GM21529 (cell line): Measurements from ENCODE around the gene TNFRSF8.

Experiments used
- ATAC-seq: cut with Tn5 transposase; IDR thresholded peaks from one replicate; pipeline ENCODE4 v1.9.1; 2021; ENCODE audit not compliant: unreplicated experiment

The TNFRSF8 gene

DNA sequence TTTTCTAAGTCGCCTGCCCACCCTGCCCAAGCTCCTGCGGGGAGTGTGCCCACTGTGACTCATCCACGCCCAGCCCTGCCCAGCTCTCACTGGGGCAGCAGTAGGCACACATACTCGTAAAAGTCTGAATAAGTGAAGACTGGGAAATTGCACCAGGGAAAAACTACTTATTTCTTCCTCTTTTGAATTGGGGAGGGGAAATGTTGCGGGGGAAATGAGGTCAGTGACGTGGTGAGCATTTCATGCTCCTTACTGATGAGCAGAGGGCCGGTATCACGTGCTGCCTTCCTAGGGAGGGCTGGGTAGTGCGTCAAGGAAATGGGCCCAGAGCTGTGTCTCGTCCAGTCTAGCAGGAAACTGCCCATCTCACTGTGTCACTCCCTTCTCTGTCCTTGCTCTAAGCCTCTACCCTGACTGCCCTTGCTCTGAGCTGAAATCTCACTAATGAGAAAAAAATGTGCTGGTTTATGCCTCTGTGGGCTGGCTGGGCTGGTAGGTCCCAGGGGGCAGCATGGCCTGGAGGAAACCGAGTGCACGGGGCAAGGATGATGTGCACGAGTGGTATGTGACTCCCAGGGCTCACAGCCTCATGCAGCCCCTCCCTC, 90.2 kb downstream of the TNFRSF8 start:
- ATAC-seq: no peak

DNA sequence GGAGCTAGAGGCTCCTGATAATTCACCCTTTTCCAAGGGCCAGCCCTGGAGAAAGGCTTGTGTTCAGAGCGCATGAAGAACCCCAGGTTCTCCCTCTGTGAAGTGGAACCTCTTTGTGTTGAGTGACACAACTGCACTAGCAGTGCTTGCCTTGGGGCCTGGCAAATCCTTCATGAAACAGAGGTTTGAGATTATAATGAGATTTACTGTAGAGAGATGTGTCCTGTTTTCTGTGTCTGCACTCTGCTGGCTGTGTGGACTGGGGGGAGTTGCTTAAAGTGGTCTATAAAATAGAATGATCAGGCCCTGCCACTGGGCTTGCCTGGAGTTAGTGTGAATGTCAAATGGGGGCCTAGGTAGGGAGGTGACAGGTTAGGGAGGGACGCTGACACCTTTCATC, 92.2 kb downstream of the TNFRSF8 start:
- ATAC-seq: no peak

DNA sequence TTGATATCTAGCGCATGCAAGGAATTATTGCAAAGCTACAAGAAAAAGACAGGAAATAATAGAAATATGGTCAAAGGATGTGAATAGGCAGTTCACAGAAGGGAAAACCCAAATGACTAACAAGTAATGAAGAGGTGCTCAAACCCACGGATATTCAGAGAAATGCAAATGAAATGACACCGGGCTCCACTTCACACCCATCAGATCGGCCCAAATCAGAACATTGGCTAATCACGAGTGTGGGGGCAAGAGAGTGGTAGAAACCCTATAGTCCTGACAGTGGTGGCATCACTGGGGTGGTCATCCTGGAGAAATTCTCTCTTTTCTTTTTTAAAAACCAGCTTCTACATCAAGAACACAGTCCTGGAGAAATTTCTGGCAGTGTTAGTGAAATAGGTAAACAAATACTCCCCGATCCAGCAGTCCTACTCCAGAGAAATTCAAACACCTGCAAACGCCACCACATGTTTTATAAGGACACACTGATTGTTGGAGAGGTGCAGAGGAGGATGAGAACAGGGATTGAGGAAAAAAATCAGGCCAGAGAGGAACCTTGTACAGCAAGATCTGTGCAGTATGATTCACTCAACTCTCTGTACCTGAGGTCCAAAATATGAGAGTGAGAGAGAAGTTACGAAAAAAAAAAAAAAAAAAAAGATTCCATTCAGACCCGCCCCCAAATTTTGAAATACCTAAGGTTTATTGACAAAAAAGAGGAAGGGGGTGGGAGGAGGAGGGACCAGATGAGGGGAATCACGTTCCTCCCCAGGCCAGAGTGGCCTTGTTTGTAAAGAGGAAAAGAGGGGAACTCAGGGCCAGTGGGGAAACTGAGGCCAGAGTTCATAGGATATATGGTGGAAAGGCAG, 94.5 kb downstream of the TNFRSF8 start:
- ATAC-seq: no peak

DNA sequence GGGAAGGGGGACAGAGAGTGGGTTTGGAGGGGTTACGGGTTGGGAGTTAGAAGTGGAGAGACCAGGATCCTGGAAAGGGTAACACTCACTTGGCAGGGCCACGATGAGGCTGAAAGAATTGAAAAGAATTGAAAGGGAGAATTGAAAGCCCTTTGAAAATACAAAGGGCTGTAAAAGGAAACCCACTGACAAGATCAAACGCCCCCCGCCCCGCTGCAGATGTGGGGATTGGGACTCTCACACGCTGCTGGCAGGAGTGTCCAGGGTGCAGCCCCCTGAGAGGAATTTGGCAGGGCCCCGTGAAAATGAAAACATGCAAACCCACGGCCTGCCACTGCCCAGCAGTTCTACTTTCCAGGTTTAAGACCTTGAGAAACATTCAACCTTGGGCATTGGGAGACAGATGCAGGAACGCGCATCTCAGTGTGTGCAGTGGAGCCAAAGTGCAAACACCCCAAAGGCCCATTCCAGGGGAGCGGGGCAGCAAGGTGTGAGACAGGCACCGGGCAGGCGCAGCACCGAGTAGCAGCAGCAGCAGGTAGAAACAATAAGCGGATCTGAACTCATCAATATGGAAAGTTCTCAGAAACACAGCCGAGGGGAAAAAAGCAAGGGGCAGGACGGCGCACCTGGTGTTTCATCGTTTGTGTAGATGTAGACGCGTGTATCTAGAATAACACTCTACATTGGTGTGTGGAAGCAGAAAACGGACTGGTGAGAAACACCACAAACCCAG, 95.4 kb downstream of the TNFRSF8 start:
- ATAC-seq: no peak

DNA sequence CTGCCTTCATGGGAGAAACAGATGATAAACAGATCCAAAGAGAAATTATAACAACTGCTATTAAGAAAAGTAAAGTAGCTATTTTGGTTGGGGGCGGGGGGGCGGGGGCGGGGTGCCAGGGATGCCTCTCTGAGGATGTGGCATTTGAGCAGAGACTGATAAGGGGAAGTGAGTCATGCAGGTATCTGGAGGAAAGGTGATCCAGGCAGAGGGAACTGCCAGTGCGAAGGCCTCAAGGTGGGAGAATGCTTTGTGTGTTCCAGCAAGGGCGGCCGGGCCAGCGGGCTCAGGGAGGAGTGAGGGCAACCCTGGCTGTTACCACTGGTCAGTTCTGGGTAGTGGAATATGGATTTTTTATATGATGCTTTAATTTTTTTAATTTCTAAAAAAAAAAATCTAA, 96.7 kb downstream of the TNFRSF8 start:
- no peak for ATAC-seq

DNA sequence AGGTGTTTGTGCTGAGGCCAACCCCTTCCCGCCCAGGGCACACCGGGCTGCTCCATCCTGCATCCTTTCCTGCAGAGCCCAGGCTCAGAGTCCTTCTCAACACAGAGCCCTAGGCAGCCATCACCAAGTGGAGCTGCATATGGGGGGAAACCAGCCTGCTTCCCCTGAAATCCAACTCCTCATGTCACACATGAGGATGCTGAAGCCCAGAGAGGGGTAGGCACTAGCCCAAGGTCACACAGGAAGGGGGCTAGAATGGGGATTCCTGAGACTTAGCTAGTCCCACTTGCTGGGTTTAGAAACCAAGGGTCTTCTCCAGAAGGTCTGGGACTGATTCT, 98.2 kb downstream of the TNFRSF8 start:
- ATAC-seq: no peak

DNA sequence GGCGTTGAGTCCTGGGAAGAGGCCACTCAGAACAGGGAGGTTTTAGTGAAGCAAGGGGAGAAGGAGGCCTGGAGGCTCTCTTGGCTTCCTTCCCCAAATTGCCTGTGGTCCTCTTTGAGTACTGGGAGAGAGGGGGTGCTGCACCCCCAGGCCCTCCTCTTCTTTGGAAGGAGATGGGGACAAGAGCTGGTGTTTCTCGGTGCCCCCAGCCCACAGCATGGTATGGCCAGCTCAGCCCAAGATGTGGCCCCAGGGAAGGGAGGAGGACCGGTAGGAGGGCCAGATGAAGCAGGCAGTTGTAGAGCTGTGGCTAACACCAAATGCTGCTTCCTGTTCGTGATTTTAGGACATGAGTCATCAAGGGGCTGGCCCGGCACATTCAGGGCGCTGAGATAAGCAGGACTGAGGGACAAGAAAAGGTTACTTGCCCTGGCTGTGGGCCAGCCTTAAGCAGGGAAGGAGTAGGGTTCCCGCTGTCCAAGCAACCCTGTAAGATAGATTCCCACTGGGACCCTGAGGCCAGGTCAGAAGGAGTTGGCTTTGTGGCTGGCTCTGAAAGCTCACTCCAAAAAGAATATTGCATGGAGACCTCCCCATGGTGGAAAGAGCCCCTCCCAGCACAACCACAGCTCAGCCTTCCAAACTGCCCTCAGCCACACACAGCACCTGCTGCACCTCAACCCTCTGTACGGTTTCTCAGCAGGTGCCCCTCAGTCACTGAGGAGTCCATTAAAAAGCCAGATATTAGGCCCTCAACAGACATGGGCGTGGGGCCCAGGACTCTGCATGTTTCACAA, 98.8 kb downstream of the TNFRSF8 start:
- peak; percentile 81 for ATAC-seq

DNA sequence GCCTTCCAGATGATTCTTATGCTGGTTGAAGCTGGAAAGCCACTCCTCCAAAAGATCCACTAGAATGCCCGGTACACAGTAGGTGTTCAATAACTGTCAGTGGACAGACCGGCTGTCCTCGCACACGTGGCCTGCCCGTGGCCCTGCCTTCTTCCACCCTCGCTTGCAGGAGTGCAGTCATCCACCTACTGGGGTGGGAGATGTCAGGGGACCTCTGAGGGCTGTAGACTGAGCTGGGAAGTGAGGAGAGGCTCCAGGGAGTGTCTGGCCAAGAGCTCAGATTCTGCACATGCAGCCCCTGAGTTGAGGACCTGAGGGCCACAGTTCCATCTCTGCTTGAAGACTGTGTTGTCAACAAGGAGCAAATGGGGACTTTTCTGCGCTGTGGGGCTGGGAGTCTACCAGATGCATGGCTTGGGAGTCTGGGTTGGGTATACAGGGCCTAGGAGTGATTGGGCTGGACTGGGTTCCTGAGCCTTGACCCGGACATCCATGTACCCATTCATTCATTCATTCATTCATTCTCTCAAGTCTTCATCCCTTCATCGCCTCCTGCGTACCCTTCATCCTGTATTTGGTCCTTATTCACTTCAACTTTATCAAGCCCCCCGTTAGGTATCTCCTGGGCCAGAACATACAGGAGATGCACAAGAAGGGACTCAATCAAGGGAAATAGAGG, 99.5 kb downstream of the TNFRSF8 start:
- ATAC-seq: no peak

DNA sequence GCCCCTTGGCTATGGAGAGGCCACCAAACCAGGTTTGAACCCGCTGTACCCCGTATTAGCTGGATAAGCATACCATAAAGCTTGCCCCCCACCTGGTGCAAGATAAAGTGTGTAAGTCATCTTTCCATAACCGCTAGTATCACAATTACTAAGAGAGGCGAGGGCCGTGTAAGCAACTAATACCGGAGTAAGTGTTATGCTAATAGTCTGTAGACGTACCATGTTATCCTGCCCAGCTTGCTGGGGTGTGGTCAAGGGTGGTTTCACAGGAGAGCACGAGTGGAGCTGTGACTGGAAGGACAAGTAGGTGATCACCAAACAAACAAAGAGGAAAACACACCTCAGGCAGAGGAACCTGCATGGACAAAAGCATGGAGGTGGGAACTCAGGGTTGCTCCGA, 100.1 kb downstream of the TNFRSF8 start:
- no peak for ATAC-seq

DNA sequence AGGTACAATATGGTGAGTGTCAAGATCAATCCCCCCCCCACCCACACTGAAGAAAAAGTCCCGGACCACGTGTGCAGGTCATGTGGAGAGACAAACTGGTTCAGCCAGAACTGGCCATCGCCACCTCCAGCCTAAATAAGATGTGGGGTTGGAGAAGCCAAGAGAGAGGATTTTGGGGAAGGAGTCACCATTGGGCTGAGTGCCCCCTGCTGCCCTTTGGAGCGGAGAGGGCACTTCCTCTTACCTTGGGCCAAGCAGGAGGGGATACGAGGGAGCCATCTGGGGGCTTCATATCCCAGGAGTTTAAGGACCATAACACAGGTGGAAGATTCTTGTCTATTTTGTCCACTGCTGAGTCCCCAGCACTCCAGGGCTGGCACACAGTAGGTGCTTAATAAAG, 101.1 kb downstream of the TNFRSF8 start:
- no peak for ATAC-seq

DNA sequence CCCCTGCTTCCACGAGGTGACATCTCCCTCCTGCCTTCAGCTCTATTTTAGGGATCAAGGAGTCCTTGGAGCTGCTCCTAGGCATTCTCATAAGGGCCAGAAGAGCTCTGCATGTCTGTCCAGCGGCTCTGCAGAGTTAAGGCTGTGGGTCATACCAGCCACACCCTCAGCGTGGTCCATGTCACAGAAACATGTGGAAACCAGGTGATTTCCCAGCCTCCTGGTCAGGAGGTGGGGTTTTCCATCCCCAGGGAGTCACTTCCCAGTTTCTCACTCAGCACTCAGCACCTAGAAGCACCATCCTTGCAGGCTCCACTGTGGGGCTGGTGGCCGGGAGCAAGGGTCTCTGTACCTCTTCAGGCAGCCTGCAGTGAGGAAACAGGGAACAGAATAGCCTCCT, 102.2 kb downstream of the TNFRSF8 start:
- ATAC-seq: no peak

DNA sequence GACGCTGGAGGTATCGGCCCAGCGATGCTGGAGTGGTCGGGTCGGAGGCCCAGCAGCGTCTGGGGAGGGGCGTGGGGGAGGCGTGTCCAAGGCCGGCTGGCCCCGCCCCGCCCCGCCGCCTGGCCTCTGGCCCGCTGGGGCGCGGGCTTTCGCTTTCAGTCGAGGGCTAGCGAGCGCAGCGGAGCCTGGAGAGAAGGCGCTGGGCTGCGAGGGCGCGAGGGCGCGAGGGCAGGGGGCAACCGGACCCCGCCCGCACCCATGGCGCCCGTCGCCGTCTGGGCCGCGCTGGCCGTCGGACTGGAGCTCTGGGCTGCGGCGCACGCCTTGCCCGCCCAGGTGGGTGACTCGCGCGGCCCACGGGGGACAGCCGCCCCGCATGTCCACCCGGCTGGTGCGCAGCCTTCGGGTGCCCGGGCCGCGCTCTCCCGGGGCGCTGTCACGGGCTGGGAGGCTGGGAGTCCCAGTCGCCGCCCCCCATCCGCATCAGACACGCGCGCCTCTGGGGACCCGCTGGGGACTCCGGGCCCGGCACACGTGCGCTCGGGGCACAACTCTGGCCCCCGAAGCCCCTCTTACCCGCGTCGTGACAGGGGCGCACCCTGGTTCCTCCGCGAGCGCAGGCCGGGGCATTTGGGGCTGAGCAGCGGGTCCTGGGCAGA, 103.9 kb downstream of the TNFRSF8 start, which contains the start of gene TNFRSF1B:
TNFRSF1B (plus strand) TSS at position 158 of the 659 bp plus-strand sequence; CDS start at position 259, 101 bp downstream.
- ATAC-seq: peak; percentile 49

DNA sequence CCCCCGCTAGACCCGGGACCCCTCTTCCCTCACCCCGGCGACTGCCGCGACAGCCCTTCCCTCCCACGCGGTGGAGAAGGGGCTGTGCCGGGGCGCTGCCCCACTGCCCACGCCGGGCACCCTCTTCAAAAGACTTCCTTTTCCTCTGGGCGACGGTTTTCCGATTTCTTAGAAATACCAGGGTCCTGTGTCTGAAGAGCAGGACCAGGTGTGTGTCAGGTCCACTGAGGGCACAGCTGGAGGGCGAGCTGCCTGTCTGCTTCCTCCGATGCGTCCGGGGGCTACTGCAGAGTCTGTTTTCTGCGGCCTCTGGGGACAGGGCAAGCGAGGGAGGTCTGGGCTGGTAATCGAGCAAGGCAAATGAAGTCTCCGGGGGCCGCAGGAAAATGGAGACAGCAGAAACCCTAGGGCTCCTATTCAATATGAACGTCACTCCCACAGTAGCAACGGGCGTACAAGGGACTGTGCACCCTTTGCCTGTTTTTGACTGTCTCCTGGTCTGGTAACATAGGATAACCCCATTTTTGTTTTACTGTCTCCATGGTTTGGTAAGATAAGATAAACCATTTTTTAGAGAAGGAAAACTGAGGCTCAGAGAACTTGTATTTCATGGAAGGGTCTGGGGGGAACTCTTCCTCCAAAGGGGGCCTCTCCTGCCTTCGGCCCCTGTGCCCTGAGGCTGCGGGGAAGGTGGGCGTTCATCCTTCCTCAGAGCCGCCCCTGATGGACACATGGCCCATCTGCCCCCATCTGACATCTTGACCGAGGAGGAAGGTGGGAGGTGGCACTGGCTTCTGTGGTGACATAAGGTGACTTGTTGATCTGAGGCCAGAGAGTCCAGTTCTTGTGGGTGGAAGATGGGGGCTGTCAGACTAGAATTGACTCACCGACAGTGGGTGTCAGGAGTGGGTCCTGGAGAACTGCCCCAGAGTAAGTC, 104.7 kb downstream of the TNFRSF8 start:
- ATAC-seq: no peak

DNA sequence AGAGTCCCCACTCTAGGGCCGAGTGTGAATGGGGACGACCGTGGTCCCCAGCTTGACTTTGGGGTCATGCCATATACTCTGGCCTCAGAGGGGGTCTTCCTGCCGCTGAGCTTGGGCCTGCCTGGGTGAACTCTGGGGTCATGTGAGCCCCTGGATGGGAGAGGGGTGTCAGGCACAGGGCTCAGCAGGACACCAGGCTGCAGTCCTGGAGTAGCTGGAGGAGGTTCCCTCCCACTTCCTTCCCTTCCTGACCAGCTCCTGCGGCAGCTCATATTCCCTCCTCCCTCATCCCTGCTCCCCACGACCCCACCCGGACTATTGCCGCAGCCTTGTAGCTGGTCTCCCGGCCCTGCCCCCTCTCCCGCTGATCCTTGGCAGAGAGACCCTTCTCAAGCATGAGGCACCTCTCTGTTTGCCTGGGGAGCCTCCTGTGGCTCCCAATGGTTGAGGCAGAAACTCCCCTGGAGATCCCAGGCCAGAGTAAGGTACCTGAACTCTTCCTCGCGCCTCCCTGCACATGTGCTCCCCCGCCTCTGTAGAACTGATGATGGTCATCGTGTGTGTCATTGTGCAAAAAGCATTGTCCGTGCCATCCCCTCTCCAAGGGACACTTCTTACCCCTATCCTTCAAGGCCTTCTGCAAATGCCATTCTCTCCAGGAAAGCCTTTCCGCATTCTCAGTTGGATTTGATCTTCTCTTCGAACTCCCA, 105.5 kb downstream of the TNFRSF8 start:
- no peak for ATAC-seq

DNA sequence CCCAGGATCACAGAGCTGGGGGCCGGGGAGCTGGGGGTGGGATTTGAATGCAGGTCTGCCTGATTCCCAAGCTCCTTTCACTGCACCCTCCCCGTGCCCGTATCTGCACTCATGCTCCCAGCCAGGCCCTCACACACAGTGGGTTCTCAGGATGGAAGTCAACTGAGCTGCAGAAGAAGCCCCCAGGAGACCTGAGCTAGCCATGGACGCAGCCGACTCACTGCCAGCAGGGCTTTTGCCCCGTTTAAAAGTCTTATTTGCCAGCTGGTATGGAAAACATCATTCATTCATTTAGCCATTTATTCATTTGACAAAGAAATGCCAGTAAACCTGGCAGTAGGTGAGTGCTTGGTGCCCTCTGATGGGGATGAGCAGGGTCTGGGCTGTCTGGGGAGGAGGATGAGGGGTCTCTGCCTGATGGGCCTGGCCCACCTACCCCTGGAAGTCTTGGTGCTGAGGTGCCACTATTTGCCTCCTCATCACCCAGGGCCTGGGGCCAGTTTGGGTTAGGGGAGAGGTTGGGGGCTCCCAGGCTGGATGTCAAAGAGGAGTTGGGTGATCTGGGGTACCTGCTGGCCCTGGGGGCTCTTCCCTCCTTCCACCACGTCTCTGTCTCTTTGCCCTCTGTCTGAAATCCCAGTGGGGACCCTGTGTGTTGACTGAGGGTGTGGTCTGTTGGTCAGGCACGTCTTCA, 106.5 kb downstream of the TNFRSF8 start:
- no peak for ATAC-seq

DNA sequence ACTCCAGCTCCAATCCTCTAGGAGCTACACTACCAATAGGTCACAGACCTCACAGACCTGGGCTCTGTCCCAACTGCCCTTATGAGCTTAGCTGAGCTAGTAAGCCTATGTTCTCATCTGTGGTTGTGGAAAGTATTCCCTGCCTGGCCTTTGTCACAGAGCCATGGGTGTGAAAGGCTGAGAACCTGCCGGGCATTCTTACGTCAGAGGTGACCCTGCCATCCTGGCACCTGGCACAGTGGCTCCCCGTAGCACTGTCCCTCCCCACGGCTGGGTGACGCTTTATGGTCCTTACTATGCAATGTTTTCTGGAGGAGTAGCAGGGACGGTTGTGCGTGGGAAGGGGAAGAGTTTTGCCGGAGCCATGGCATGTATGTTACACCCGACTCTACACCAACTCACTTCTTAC, 107.2 kb downstream of the TNFRSF8 start:
- ATAC-seq: no peak

DNA sequence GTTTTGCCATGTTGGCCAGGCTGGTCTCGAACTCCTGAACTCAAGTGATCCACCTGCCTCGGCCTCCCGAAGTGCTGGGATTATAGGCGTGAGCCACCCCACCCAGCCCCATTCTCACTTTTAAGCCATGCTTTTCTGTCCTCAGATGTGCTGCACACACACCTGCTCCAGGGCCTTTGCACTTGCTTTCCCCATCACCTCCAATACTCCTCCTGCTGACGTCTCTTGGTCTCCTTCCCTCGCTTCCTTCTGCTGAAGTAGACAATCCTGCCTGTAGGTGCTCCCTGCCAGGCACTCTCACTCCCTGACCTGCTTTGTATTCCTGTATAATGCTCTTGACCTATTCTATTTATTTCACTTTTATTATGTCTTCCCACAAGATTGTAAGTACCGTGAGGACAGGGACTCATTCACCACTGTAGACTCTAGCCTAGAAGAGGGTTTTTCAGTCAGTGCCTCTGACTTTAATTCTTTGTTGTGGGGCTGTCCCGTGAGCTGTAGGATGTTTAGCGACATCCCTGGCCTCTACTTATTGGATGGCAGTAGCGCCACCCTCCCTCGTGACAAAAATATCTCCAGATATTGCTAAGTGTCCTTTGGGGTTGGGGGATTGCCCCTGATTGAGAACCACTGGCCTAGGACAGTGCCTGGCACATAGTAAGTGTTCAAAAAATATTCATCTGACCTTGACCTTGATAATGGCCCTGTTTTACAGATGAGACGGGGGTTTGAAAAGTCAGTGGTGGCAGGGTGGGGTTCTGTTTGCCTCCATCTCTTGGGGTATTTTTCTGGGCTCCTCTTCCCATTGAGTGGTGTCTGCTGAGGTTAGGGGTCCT, 108.3 kb downstream of the TNFRSF8 start:
- ATAC-seq: no peak
